Measurements from ENCODE around the gene MAN1C1. TPM values are rescaled to one million over a fixed set of nuclear protein-coding genes. Genes with fewer than 3 reads are reported as not detected.
A peak's percentile ranks its signal among the peaks of the same experiment; 100 is the strongest.

MAN1C1 gene
- total and polyA plus RNA-seq, 9 of the 15 experiments (the other 6 are each of a cell fraction or from before 2014, with no cell fraction given): 0.04 to 0.44 (median 0.10) TPM; not detected in 3

DNA sequence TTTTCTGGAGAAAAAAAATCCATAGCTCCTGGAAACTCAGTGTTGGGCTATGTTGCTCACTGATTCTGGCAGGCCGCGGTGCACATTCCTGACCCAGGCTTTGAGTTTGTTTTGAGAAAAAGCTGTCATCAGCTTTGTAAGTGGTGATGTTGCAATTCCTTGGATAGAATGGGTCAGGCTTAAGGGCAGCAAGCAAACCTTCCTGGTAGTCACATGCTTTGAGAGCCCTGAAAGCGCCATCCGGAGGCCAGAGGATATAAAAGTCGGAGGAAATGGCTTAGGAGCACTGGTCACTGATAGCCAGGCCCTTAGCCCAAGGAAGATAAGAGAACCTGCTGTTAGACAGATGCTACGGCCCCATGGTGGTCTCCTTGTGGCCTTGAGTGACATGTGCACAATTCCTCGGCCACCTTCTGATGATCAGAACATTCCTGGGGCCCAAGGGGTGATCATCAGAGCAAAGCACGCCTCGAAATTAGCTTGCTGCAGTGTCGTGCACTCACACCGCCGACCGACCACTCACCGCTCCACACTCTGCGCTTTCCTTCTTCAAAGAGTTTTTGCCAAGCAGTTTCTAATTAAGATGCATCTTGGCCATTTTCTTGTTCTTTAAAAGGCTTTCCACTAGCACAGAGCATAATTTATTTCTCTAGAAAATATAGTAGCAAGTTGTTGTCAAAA, 78.6 kb downstream of the MAN1C1 start (continued):
- TF ChIP-seq CHD4 (IDR thresholded peaks at IDR 0.05; ENCODE audit: insufficient read depth, insufficient replicate concordance, low read depth, low read length, poor library complexity, severe bottlenecking) (peak; percentile 17), CUX1 (CRISPR knock-in tag; IDR thresholded peaks at IDR 0.05) (no peak), SETDB1 (IDR thresholded peaks at IDR 0.05; ENCODE audit: low read length) (no peak), BRD9 (IDR thresholded peaks at IDR 0.05; ENCODE audit: low read depth, partially characterized antibody) (no peak), GATAD2B (IDR thresholded peaks at IDR 0.05; ENCODE audit: borderline replicate concordance) (no peak), NBN (IDR thresholded peaks at IDR 0.05; ENCODE audit: low read depth) (0 out of 2 replicates have a peak, but pooled peaks have one; percentile 42), ATF1 (CRISPR knock-in tag; IDR thresholded peaks at IDR 0.05) (no peak), ATF1 (tag; IDR thresholded peaks at IDR 0.05) (peak; percentile 44; the same call in 1 of the 2 replicates), KLF16 (IDR thresholded peaks at IDR 0.05) (0 out of 2 replicates have a peak, but pooled peaks have one; percentile 37), ZNF644 (tag; IDR thresholded peaks at IDR 0.05; ENCODE audit: low read depth) (peak; percentile 50; the same call in 1 of the 2 replicates), TCF3 (CRISPR knock-in tag; IDR thresholded peaks at IDR 0.05) (peak; percentile 51), ZBED1 (IDR thresholded peaks at IDR 0.05) (no peak), ZNF639 (CRISPR knock-in tag; conservative IDR thresholded peaks at IDR 0.05 in 1 of 2, IDR thresholded peaks at IDR 0.05 in 1 of 2) (peak in 1 of 2 experiments; percentile 51; a peak in 2 of 4 replicates), NR2C1 (IDR thresholded peaks at IDR 0.05) (no peak), NR2C1 (tag; IDR thresholded peaks at IDR 0.05) (peak; percentile 40; the same call in 1 of the 2 replicates), CBX5 (IDR thresholded peaks at IDR 0.05; ENCODE audit: borderline replicate concordance, low read depth) (no peak), NRF1 (conservative IDR thresholded peaks at IDR 0.05 in 1 of 2, IDR thresholded peaks at IDR 0.05 in 1 of 2) (peak in 1 of 2 experiments; percentile 23; a peak in 1 of 4 replicates), SMAD4 (CRISPR knock-in tag; conservative IDR thresholded peaks at IDR 0.05) (0 out of 2 replicates have a peak, but pooled peaks have one; percentile 49), KDM1A (IDR thresholded peaks at IDR 0.05) (no peak), ZKSCAN8 (CRISPR knock-in tag; IDR thresholded peaks at IDR 0.05) (peak; percentile 66; the same call in 1 of the 2 replicates)
